Endothelial cell of umbilical vein (primary cell): ENCODE results near the gene GBF1. TPM values are rescaled to one million over a fixed set of nuclear protein-coding genes. Genes with fewer than 3 reads are reported as not detected.

ENCODE experiments used
- BruUV-seq: library from RNA; stranded (reverse); fragments of 400-500 nt; replicated peaks from 2 replicates; lab custom pipeline; 2021; lab: Mats Ljungman, UMichigan
- CTCF ChIA-PET: fragments of 300-600, 350-600 bp; sonication (Branson Sonifier 250); formaldehyde crosslinking; loops from one replicate; lab custom pipeline; 2021; ENCODE audit warnings: antibody characterized with exemption, inconsistent platforms; lab: Charles Lee
- POLR2A ChIA-PET: fragments of 300-600, 350-600 bp; sonication (Branson Sonifier 250); formaldehyde crosslinking; loops from one replicate; lab custom pipeline; 2021; ENCODE audit warnings: antibody characterized with exemption, inconsistent platforms; lab: Charles Lee
- DNase-seq: peaks from one replicate; pipeline ENCODE4 v3.0.0-alpha.2; 2011; ENCODE audit warnings: low read depth, low spot score
- FAIRE-seq: peaks from 2 replicates; lab custom pipeline; 2011; peaks lifted over from hg19 to GRCh38; lab: Jason Lieb, UNC
- H2AFZ ChIP-seq: 2 replicates; pipeline ENCODE4 v1.6.0; 2012; ENCODE audit warnings: low read depth, low read length, control low read depth, inconsistent platforms
- H3K27ac ChIP-seq: 2 replicates; pipeline ENCODE4 v1.5.1; 2011; ENCODE audit warnings: low read depth, mild to moderate bottlenecking, control low read depth, low read length, moderate library complexity; ENCODE audit not compliant: insufficient read depth
- H3K27me3 ChIP-seq, 2 experiments: 2 replicates each; pipeline versions ENCODE4 v1.6.0 to v1.6.1; 2011; ENCODE audit warnings: low read length in 2 of 2, mixed read lengths in 1 of 2; ENCODE audit not compliant: control insufficient read depth in 2 of 2, insufficient read depth in 2 of 2
- H3K36me3 ChIP-seq, 2 experiments: 2 replicates in 1 of 2; 3 replicates in 1 of 2; pipeline ENCODE4 v1.5.1; 2011; ENCODE audit warnings: low read length in 2 of 2, mild to moderate bottlenecking in 1 of 2, moderate library complexity in 1 of 2; ENCODE audit not compliant: control insufficient read depth in 2 of 2, insufficient read depth in 2 of 2; ENCODE audit errors: extremely low read depth in 1 of 2
- H3K4me1 ChIP-seq: 3 replicates; pipeline ENCODE4 v1.5.1; 2011; ENCODE audit warnings: mild to moderate bottlenecking, low read length; ENCODE audit not compliant: control insufficient read depth, insufficient read depth; ENCODE audit errors: extremely low read depth
- H3K4me2 ChIP-seq: 2 replicates; pipeline ENCODE4 v1.6.1; 2011; ENCODE audit warnings: low read length, control low read depth, mixed read lengths; ENCODE audit not compliant: insufficient read depth
- H3K4me3 ChIP-seq, 3 experiments: fragments of 200-600 bp in 1 of 3; sonication (generic), shearing (Covaris generic) in 1 of 3; replicated peaks in 1 of 3; 2 replicates each; pipeline ENCODE4 v1.5.1; 2011 to 2016; ENCODE audit warnings: control low read depth in 3 of 3, low read length in 3 of 3, mild to moderate bottlenecking in 2 of 3, inconsistent platforms in 1 of 3, low read depth in 1 of 3, moderate library complexity in 1 of 3; ENCODE audit not compliant: insufficient read depth in 1 of 3
- H3K79me2 ChIP-seq: 2 replicates; pipeline ENCODE4 v1.6.0; 2012; ENCODE audit warnings: low read length, inconsistent platforms; ENCODE audit not compliant: control insufficient read depth, insufficient read depth
- H3K9ac ChIP-seq: replicated peaks from 2 replicates; pipeline ENCODE3; 2011; ENCODE audit warnings: low read length, control low read depth; ENCODE audit not compliant: insufficient read depth; ENCODE audit errors: extremely low read depth
- H3K9me1 ChIP-seq: replicated peaks from 3 replicates; pipeline ENCODE4 v1.6.0; 2011; ENCODE audit warnings: mild to moderate bottlenecking, low read length; ENCODE audit not compliant: control insufficient read depth, insufficient read depth; ENCODE audit errors: extremely low read depth
- H3K9me3 ChIP-seq: replicated peaks from 2 replicates; pipeline ENCODE4 v1.5.1; 2012; ENCODE audit warnings: low read length, inconsistent platforms; ENCODE audit not compliant: control insufficient read depth, insufficient read depth
- H4K20me1 ChIP-seq: replicated peaks from 2 replicates; pipeline ENCODE3; 2011; ENCODE audit warnings: mild to moderate bottlenecking, low read length; ENCODE audit not compliant: control insufficient read depth, insufficient read depth; ENCODE audit errors: extremely low read depth
- CTCF ChIP-seq, 2 donors: IDR thresholded peaks; 1 replicate in 1 of 2; 2 replicates in 1 of 2; pipeline ENCODE4 v1.5.1; 2011; ENCODE audit warnings: low read length in 2 of 2, mild to moderate bottlenecking in 2 of 2, moderate library complexity in 2 of 2, control low read depth in 1 of 2, inconsistent platforms in 1 of 2, low read depth in 1 of 2; ENCODE audit not compliant: insufficient read depth in 1 of 2; ENCODE audit errors: extremely low read depth in 1 of 2
- EZH2 ChIP-seq: IDR thresholded peaks from 2 replicates; pipeline ENCODE4 v1.6.1; 2012; ENCODE audit warnings: borderline replicate concordance, low read depth, mild to moderate bottlenecking, moderate library complexity, low read length, inconsistent platforms; ENCODE audit not compliant: severe bottlenecking
- FOS ChIP-seq: IDR thresholded peaks from 2 replicates; pipeline ENCODE4 v1.6.1; 2011; ENCODE audit warnings: mild to moderate bottlenecking, low read length, moderate library complexity, borderline replicate concordance; ENCODE audit not compliant: insufficient read depth
- GATA2 ChIP-seq: IDR thresholded peaks from 2 replicates; pipeline ENCODE4 v1.7.0; 2011; ENCODE audit warnings: low read depth, mild to moderate bottlenecking, moderate library complexity, mixed read lengths, low read length; ENCODE audit not compliant: insufficient read length, insufficient read depth
- JUN ChIP-seq: IDR thresholded peaks from 2 replicates; pipeline ENCODE4 v1.6.1; 2011; ENCODE audit warnings: borderline replicate concordance, low read depth; ENCODE audit not compliant: insufficient read length, insufficient read depth
- MAX ChIP-seq: IDR thresholded peaks from 2 replicates; pipeline ENCODE4 v1.6.1; 2011; ENCODE audit not compliant: insufficient read depth, insufficient read length
- MYC ChIP-seq: IDR thresholded peaks from one replicate; pipeline ENCODE4 v1.6.1; 2011; ENCODE audit warnings: mild to moderate bottlenecking, low read depth, low read length
- POLR2A ChIP-seq: IDR thresholded peaks from 2 replicates; pipeline ENCODE4 v1.6.1; 2012; ENCODE audit warnings: low read depth, mild to moderate bottlenecking, control low read depth, low read length
- POLR2AphosphoS5 ChIP-seq: IDR thresholded peaks from 2 replicates; pipeline ENCODE4 v1.6.1; 2012; ENCODE audit warnings: low read depth, mild to moderate bottlenecking, control low read depth, low read length, moderate library complexity; ENCODE audit not compliant: insufficient read depth
- dilution Hi-C: fragments of 300-500 bp; cut with MboI; formaldehyde crosslinking; loops from one replicate; pipeline ENCODE4 v1.15.0; 2019; ENCODE audit warnings: low sequenced_read_pairs; ENCODE audit not compliant: extremely low pct_ligation_motif_present
- intact Hi-C: fragments of 100-400 bp; cut with micrococcal nuclease; formaldehyde crosslinking; loops from one replicate; pipeline ENCODE4 v1.10.0; 2022
- polyA plus RNA-seq, 4 experiments: library from polyadenylated mRNA; depleted of rRNA in 3 of 4; stranded (reverse) in 3 of 4; unstranded in 1 of 4; fragments of >200 nt; gene quantifications; 2 replicates each; pipeline versions ENCODE4 v1.2.1 to v1.2.3, GENCODE V29; 2011 to 2012; ENCODE audit warnings: missing spikeins in 1 of 4
- total RNA-seq: library from RNA; stranded (reverse); gene quantifications from 2 replicates; pipeline ENCODE4 v1.2.3, GENCODE V29; 2021

Gene GBF1
- total and polyA plus RNA-seq, 2 donors (not counting 3 experiments of a cell fraction or from before 2014, with no cell fraction given), result 26.0 to 49.7 TPM

- FAIRE-seq, result no peak
- no peak for DNase-seq
- H3K4me3 ChIP-seq, result no peak overlapping the region
- H3K4me1 ChIP-seq, result peaks cover 16% of the 10 kb centered on the region
- H2AFZ ChIP-seq, result no peak overlapping the region
- TF ChIP-seq EZH2 (no peak), POLR2A (no peak), JUN (no peak), CTCF (IDR thresholded peaks at IDR 0.05; ENCODE audit: extremely low read depth in 1 of 2, insufficient read depth in 1 of 2, low read depth in 1 of 2, low read length in 2 of 2) (no peak)
- H3K36me3 ChIP-seq, result no peaks in the 10 kb centered on the region
- ChIA-PET CTCF (interaction anchor here (1.4 to 5.7 kb wide), 13 partner anchors 10 to 144 kb away, joined by 3 to 48 read pairs (median 5); partner anchors contain the start of gene GBF1), POLR2A (interaction anchor here (0.6 kb wide), 1 partner anchor 10 kb away, joined by 3 read pairs; no protein-coding TSS in a partner anchor)
- no peak overlapping the region for H3K27ac ChIP-seq
- peaks cover 4% of the 10 kb centered on the region for H4K20me1 ChIP-seq
- peaks cover 44% of the 10 kb centered on the region for H3K79me2 ChIP-seq
- no peaks in the 10 kb centered on the region for H3K27me3 ChIP-seq
- no peak overlapping the region for H3K4me2 ChIP-seq
- no peaks in the 10 kb centered on the region for H3K9me1 ChIP-seq
- no peak overlapping the region for H3K9ac ChIP-seq
- BruUV-seq, result no TSS peak
- no peaks in the 10 kb centered on the region for H3K9me3 ChIP-seq
- intact Hi-C loops (no loop called here), dilution Hi-C loops (no loop called here)
These were observed 68.0 kb downstream of the GBF1 start for GRCh38 chr10:102313221-102313896.

DNA sequence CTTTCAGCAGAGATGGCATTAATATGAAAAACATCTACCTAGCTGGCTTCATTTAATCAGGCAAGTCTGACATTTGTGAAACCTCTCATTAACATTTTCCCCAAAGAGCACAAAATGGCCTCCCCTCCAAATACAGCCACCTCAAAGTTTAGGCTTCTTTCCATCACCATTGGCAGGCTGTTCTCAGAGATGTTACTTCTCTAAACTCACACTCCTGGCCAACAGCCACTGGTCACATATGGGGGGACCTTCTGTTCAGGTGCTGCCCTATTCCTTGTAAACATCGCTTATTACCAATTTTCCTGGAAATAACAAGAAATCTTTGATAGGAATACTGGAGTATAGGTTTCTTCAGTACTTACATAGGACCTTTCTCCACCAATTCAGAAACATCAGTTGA is 69.5 kb downstream of the GBF1 start:
- H3K4me3 ChIP-seq, result no peak overlapping the region
- no peak for DNase-seq
- no peaks in the 10 kb centered on the region for H3K9me3 ChIP-seq
- no peak for FAIRE-seq
- BruUV-seq, result no TSS peak
- H2AFZ ChIP-seq, result no peak overlapping the region
- no peak overlapping the region for H3K27ac ChIP-seq
- CTCF ChIA-PET, result interaction anchor here (1.5 to 2.7 kb wide), 2 partner anchors 14 to 15 kb away, joined by 4 to 7 read pairs; no protein-coding TSS in a partner anchor
- no peak for TF ChIP-seq MYC
- no peak for TF ChIP-seq POLR2A
- no peak for TF ChIP-seq FOS
- no peak for TF ChIP-seq GATA2
- TF ChIP-seq JUN, result no peak
- no peak for TF ChIP-seq POLR2AphosphoS5
- no peak for TF ChIP-seq MAX
- TF ChIP-seq EZH2, result no peak
- no peak for TF ChIP-seq CTCF (IDR thresholded peaks at IDR 0.05; ENCODE audit: extremely low read depth in 1 of 2, insufficient read depth in 1 of 2, low read depth in 1 of 2, low read length in 2 of 2)
- no peaks in the 10 kb centered on the region for H3K36me3 ChIP-seq
- H3K4me1 ChIP-seq, result peaks cover 13% of the 10 kb centered on the region
- H3K79me2 ChIP-seq, result peaks cover 43% of the 10 kb centered on the region
- no peaks in the 10 kb centered on the region for H3K27me3 ChIP-seq
- dilution Hi-C loops (no loop called here), intact Hi-C loops (no loop called here)
- H3K4me2 ChIP-seq, result no peak overlapping the region
- POLR2A ChIA-PET, result no interaction called here
- peaks cover 4% of the 10 kb centered on the region for H4K20me1 ChIP-seq
- H3K9me1 ChIP-seq, result no peaks in the 10 kb centered on the region
- H3K9ac ChIP-seq, result no peak overlapping the region
